Astrocyte of the cerebellum (primary cell): Measurements from ENCODE around the gene UBE2V1.

Source experiments
- DNase-seq: peaks from one replicate; pipeline ENCODE4 v3.0.0-alpha.2; 2011; ENCODE audit warnings: low read depth
- H3K4me3 ChIP-seq: 2 replicates; pipeline ENCODE4 v1.5.1; 2011; ENCODE audit warnings: mild to moderate bottlenecking, low read depth, low read length, moderate library complexity
- in situ Hi-C: cut with HindIII; loops from 2 replicates; pipeline ENCODE4 v1.10.0; 2017; ENCODE audit warnings: low sequenced_read_pairs
- TF ChIP-seq, protein P1 (sequence below): IDR thresholded peaks from 2 replicates; pipeline ENCODE4 v1.5.1; 2012; ENCODE audit warnings: low read length, low read depth, moderate library complexity, mild to moderate bottlenecking; ENCODE audit errors: missing control alignments

UBE2V1 gene

DNA sequence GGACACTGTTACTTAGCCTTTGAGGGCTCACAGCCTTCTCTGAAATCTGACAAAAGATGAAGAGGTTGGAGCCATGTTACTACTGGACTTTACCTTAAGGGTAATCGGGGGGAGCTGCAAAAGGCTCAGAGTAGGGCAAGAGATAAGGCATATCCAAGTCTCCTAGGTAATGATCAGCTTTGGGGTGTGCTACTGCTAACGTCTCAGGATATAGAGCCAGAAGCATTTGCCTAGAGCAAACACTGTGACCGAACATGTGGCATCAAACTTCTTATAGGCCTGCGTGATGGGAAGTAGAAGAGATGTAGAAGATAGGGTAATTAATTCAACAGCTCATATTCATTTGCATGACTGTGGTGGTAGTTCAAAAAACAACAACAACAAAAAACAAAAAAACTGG is 11.1 kb downstream of the UBE2V1 start:
- in situ Hi-C loops = no loop called here
- TF ChIP-seq, protein P1, sequence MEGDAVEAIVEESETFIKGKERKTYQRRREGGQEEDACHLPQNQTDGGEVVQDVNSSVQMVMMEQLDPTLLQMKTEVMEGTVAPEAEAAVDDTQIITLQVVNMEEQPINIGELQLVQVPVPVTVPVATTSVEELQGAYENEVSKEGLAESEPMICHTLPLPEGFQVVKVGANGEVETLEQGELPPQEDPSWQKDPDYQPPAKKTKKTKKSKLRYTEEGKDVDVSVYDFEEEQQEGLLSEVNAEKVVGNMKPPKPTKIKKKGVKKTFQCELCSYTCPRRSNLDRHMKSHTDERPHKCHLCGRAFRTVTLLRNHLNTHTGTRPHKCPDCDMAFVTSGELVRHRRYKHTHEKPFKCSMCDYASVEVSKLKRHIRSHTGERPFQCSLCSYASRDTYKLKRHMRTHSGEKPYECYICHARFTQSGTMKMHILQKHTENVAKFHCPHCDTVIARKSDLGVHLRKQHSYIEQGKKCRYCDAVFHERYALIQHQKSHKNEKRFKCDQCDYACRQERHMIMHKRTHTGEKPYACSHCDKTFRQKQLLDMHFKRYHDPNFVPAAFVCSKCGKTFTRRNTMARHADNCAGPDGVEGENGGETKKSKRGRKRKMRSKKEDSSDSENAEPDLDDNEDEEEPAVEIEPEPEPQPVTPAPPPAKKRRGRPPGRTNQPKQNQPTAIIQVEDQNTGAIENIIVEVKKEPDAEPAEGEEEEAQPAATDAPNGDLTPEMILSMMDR = no peak
- DNase-seq = no peak
- H3K4me3 ChIP-seq = no peak overlapping the region

DNA sequence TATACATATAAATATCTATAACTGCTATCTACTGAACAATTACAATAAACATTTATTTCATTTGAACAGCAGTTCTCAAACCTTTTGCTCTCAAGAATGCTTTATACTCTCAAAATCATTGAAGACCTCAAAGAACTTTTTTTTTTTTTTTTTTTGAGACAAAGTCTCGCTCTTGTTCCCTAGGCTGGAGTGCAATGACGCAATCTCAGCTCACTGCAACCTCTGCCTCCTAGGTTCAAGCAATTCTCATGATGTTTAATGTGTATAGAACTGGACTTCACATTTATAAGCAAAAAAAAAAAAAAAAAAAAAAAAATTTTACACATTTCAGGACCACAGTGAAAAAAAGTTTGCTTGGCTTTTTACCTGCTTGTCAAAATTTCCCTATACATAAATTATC is 11.7 kb downstream of the UBE2V1 start:
- no peak for DNase-seq
- in situ Hi-C loops = no loop called here
- TF ChIP-seq, protein P1 = no peak
- no peak overlapping the region for H3K4me3 ChIP-seq

DNA sequence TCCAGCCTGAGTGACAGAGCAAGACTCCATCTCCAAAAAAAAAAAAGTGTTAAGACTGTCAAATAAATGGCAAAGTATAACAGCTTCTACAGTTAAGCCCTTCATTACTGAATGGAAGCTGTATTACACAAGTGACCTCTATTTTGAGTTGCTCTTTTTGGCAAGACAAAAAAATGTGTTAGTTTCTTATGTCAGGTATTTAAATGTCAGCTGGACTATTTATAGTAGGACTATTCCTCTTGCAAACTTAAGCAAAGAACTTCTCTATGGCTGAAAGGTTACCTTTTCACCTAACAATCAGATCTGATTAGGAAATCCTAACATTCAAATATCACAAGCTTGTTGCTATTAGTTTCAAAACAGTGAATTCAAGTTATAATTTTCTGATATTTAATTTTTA is 12.4 kb downstream of the UBE2V1 start:
- TF ChIP-seq, protein P1 = no peak
- DNase-seq = no peak
- no peak overlapping the region for H3K4me3 ChIP-seq
- in situ Hi-C loops = no loop called here

DNA sequence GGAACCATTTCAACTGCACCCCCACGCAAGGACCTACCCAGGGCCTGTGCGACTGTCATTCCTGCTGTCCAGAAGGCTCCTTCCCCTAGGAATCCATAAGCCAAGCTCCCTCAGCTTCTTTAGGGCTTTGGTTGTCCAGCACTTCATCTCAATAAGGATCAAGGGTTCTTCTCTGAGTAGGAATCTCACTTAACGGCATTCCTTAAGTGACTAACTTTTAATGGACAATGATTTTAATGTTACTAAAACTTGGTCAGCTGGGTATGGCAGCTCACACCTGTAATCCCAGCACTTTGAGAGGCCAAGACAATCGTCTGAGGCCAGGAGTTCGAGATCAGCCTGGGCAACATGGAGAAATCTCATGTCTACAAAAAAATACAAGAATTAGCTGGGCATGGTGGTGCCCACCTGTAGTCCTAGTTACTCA is 13.4 kb downstream of the UBE2V1 start:
- in situ Hi-C loops = loop anchor here (25.0 kb wide), 1 partner anchor 112 kb away; the partner anchor contains the start of gene SNAI1
- DNase-seq = no peak
- H3K4me3 ChIP-seq = no peak overlapping the region
- TF ChIP-seq, protein P1 = no peak

DNA sequence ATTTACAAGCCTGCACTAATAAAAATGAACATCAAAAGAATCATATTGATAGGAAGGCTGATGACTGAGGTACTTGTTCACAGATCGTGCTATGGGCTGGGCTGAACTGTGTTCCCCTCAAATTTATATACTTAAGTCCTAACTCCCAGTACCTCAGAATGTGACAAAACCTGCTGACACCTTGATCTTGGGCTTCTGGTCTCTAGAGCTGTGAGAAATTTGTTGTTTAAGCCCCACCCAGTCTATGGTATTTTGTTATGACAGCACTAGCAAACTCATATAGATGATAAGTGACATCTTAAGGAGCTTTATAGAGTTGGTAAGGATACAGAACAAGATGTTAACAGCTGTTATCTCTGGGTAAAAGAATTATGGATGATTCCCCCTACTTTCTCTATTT is 13.8 kb downstream of the UBE2V1 start:
- TF ChIP-seq, protein P1 = no peak
- no peak for DNase-seq
- in situ Hi-C loops = loop anchor here (25.0 kb wide), 1 partner anchor 112 kb away; the partner anchor contains the start of gene SNAI1
- no peak overlapping the region for H3K4me3 ChIP-seq

DNA sequence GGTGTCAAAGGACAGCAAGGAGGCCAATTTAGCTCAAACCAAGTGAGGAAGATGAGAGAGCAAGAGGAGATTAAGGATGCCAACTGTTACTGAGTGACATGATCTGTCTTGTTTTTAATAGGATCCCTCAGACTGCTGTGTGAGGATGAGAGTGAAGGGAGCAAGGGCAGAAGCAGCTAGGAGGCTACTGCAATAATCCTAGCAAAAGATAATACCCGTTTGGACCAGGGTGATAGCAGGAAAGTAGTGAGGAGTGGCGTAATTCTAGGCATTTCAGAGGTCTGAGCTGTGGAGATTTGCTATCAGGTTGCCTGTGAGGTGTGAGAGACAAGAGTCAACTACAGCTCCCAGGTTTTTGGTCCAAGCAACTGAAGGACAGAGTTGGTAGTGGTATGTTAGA is 14.7 kb downstream of the UBE2V1 start:
- in situ Hi-C loops = loop anchor here (25.0 kb wide), 1 partner anchor 111 kb away; the partner anchor contains the start of gene SNAI1
- TF ChIP-seq, protein P1 = no peak
- DNase-seq = no peak
- no peak overlapping the region for H3K4me3 ChIP-seq
